ENCODE measurements around the gene GPD2.

The GPD2 gene

DNA sequence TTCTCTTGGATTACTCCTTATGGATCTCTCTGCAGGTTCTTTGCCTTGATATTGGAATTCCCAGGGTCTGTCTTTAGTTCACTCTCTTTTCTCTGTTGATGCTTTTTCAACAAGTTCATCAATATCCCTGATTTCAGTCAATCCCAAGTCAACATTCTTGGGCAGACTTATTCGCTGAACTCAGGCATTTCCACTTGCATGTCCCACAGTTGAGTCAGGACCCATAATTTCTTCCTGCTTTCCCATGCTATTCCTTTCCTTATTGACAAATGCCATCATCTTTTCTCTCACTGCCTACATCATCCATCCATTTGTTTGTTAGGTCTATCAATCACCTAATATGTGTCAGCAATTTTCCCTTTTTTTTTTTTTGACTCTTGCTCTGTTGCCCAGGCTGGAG is 11.6 kb downstream of the GPD2 start:
- H3K4me3 Mint-ChIP-seq = no peak overlapping the region
- peaks cover 49% of the 10 kb centered on the region for H3K4me1 Mint-ChIP-seq (ENCODE audit: low read depth)
- peaks cover 24% of the 10 kb centered on the region for H3K36me3 Mint-ChIP-seq (ENCODE audit: low read depth)
- H3K27me3 Mint-ChIP-seq = no peaks in the 10 kb centered on the region
- H3K27ac Mint-ChIP-seq = peak overlapping the region; percentile 66
- H3K9me3 Mint-ChIP-seq = no peaks in the 10 kb centered on the region
- intact Hi-C loops (cut with micrococcal nuclease) = no loop called here

DNA sequence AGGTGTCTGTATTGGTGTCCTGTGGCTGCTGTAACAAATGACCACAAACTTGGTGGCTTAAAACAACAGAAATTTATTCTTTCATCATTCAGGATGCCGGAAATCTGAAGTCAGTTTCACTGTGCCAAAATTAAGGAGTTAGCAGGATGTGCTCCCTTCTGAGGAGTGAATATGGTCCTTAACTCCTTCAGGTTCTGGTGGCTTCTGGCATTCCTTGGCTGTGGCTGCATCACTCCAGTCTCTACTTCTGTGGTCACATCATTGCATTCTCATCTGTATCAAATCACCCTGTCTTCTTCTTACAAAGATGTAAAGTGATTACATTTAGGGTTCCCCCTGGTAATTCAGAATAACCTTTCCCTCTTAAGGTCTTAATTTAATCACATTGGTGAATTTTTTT is 12.6 kb downstream of the GPD2 start:
- Mint-ChIP-seq H3K4me1 (ENCODE audit: low read depth) (peaks cover 54% of the 10 kb centered on the region), H3K4me3 (no peak overlapping the region), H3K36me3 (ENCODE audit: low read depth) (peaks cover 33% of the 10 kb centered on the region), H3K27me3 (no peaks in the 10 kb centered on the region), H3K9me3 (no peaks in the 10 kb centered on the region), H3K27ac (peak overlapping the region; percentile 66)
- intact Hi-C loops (cut with micrococcal nuclease) = no loop called here

DNA sequence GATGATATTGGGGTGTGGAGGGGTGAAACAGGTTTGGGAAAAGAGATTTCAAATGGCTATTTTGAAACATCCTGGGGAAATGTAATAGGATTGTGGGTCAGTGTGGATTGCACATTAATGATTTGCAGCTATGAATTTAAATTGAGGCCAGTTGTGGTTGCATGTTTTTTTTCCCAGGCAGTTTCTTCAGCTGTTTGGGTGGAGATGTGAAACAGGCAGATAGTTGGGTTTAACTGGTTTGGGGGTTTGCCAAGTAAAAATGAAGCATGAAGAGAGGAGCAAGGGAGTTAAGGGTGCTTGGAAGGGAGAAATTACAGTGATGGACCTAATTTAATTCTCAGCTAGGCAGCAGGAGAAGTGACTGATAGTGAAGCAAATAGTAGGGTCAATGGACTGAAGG is 16.8 kb downstream of the GPD2 start:
- Mint-ChIP-seq H3K27me3 (no peaks in the 10 kb centered on the region), H3K9me3 (no peaks in the 10 kb centered on the region), H3K27ac (no peak overlapping the region), H3K4me1 (ENCODE audit: low read depth) (peaks cover 71% of the 10 kb centered on the region), H3K36me3 (ENCODE audit: low read depth) (peaks cover 29% of the 10 kb centered on the region), H3K4me3 (no peak overlapping the region)
- intact Hi-C loops (cut with micrococcal nuclease) = no loop called here

DNA sequence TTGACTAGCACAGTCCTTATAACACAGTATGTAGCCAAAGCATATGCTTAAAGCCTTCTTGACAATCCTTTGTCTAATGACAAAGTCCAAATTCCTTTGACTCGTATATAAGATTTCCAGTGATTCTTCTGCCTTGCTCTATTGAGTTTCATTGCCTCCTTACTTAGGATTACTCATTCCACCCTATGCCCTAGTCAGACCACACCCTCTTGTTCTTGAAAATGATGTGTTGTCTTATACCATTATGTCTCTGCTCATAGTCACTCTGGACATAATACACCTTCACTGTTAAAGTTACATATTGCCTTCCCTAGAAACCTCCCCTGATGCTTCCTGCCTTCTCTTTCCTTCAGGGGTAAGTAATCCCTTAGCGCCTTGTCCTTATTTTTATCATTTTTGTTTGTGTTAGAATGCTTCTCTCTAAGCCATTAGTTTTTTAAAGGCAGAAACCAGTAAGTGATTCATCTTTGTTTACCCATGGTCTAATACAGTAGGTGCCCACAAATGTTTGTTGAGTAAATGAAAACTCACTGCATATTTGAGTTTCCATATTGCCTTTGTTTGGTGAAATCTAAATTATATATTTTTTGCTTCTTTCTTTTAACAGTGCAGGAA is 19.3 kb downstream of the GPD2 start:
- no peak overlapping the region for H3K4me3 Mint-ChIP-seq
- peaks cover 62% of the 10 kb centered on the region for H3K4me1 Mint-ChIP-seq (ENCODE audit: low read depth)
- H3K27ac Mint-ChIP-seq = no peak overlapping the region
- H3K9me3 Mint-ChIP-seq = no peaks in the 10 kb centered on the region
- intact Hi-C loops (cut with micrococcal nuclease) = no loop called here
- no peaks in the 10 kb centered on the region for H3K27me3 Mint-ChIP-seq
- peaks cover 18% of the 10 kb centered on the region for H3K36me3 Mint-ChIP-seq (ENCODE audit: low read depth)

DNA sequence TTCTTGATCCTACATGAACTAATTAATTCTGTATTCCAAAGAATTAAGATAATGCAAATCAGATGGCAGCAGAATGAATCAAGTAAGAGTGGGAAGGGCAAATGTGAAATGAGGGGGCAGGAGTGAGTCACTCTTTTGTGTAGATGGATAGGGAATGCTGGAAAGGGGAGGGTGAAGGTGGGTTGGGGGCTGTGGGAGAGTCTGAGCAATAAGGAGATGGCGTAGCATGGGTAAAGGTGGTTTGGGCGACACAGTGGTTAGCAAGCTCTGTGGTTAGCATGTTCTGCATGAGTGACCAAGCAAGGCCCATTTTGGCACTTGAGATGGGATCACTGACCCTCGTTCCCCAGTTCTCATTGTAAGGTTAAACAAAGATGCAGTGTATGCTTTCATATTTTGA is 20.4 kb downstream of the GPD2 start:
- no peaks in the 10 kb centered on the region for H3K9me3 Mint-ChIP-seq
- intact Hi-C loops (cut with micrococcal nuclease) = no loop called here
- no peaks in the 10 kb centered on the region for H3K27me3 Mint-ChIP-seq
- H3K36me3 Mint-ChIP-seq (ENCODE audit: low read depth) = peaks cover 24% of the 10 kb centered on the region
- H3K4me3 Mint-ChIP-seq = no peak overlapping the region
- peak overlapping the region; percentile 14 for H3K27ac Mint-ChIP-seq
- peaks cover 73% of the 10 kb centered on the region for H3K4me1 Mint-ChIP-seq (ENCODE audit: low read depth)

DNA sequence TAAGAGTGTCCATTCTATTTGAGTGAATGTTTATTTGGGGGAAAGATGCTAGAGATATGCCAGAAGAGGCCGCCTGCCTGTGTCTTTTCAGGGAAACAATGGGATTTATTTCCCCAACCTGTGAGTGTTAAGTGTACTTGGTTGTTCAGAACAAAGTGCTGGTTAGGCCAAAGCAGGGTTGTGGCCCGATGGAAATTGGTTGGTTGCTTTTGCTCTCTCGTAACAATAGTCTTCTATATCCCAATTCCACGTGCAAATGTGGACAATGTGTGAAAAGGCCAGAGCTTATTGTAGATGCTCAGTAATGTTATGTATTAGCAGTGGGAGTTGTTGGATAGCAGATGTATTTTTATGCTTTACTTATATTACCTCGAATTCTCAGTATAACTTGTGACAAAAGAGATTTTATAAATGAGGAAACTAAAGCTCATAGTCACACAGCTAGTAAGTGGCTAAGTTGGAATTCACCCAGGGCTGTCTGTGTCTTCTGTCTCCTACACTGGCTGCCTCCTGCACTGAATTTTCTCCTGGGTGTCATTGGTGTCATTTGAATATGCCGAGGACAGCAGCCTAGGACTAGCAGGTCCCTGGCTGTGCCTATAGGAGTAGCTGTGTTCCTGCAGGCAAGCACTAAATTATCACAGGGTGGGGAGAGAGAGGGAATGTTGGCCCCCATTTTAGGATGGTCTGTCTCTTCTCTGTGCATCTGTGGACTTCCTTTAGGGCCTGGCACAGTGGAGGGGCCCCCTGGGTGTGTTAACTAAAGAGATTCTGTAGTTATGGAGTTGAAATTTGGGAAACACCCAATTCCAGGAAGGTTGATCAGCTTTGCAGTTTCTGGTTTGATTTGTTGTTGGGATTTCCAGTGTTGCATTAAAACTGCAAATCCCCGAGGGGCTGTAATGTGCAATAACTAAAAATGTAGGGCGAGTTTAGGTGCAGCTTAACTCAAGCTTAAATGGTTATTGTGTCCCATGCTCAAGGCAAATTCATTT is 21.6 kb downstream of the GPD2 start:
- peaks cover 18% of the 10 kb centered on the region for H3K36me3 Mint-ChIP-seq (ENCODE audit: low read depth)
- H3K27ac Mint-ChIP-seq = peak overlapping the region; percentile 74
- no peak overlapping the region for H3K4me3 Mint-ChIP-seq
- intact Hi-C loops (cut with micrococcal nuclease) = no loop called here
- H3K27me3 Mint-ChIP-seq = no peaks in the 10 kb centered on the region
- peaks cover 69% of the 10 kb centered on the region for H3K4me1 Mint-ChIP-seq (ENCODE audit: low read depth)
- no peaks in the 10 kb centered on the region for H3K9me3 Mint-ChIP-seq

DNA sequence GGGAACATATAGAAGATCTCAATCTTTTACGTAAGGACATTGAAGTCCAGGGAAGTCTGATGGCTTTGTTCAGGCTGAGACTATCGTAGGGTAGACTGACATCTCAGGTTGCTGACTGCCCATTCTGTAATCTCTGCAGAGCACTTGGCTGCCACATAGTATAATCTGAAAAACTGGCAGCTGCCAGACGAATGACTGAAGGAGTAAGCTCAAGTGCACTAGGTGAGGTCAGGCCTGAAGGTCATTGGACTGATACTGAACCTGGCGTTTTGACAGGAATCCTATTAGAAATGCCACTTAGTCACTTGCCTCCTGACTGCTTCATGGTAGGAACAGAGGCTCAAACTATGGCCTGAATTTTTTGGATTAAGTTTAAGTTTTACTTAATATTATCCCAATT is 23.5 kb downstream of the GPD2 start:
- Mint-ChIP-seq H3K27me3 (no peaks in the 10 kb centered on the region), H3K9me3 (no peaks in the 10 kb centered on the region), H3K4me1 (ENCODE audit: low read depth) (peaks cover 62% of the 10 kb centered on the region), H3K27ac (no peak overlapping the region), H3K4me3 (no peak overlapping the region), H3K36me3 (ENCODE audit: low read depth) (peaks cover 13% of the 10 kb centered on the region)
- intact Hi-C loops (cut with micrococcal nuclease) = no loop called here

DNA sequence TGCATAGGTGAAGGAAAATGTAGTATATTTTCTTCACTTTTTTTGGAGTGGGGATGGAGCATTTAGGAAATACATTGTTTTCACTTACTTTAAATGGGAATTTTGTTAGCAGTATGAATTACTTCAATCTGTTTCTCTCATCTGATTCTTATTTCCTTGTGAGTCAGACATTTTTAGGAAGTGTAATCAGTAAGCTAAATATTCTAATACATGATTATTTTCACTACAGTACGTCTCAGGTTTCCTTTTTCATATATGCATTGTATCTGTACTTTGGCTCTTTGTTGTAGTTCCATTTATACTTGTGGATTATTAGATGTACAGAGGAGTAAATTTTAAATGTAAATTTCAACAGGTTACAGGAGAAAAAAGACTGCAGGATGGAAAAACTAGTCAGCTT is 27.9 kb downstream of the GPD2 start:
- intact Hi-C loops (cut with micrococcal nuclease) = no loop called here
- no peaks in the 10 kb centered on the region for H3K9me3 Mint-ChIP-seq
- H3K4me1 Mint-ChIP-seq (ENCODE audit: low read depth) = peaks cover 63% of the 10 kb centered on the region
- peaks cover 17% of the 10 kb centered on the region for H3K36me3 Mint-ChIP-seq (ENCODE audit: low read depth)
- peak overlapping the region; percentile 76 for H3K27ac Mint-ChIP-seq
- H3K27me3 Mint-ChIP-seq = no peaks in the 10 kb centered on the region
- no peak overlapping the region for H3K4me3 Mint-ChIP-seq

DNA sequence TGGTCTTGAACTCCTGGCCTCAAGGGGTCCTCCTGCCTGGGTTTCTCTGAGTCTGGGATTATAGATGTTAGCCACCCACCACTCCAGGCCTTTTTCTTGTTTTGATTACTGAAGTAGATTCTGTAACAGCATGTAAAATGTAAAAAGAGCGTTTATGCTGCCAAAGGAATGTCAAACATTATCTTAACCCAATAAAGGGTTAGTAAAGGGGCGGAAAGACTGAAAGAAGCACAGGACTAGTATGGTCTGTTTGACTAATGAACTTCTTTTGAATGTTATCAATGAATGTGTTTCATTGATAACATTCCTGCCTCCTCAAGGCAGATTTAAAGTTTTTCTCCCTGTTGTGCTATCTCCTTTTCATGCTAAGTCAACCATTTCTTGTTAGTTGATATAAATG is 29.4 kb downstream of the GPD2 start:
- H3K4me1 Mint-ChIP-seq (ENCODE audit: low read depth) = peaks cover 73% of the 10 kb centered on the region
- peak overlapping the region; percentile 76 for H3K27ac Mint-ChIP-seq
- intact Hi-C loops (cut with micrococcal nuclease) = no loop called here
- peaks cover 21% of the 10 kb centered on the region for H3K36me3 Mint-ChIP-seq (ENCODE audit: low read depth)
- H3K27me3 Mint-ChIP-seq = no peaks in the 10 kb centered on the region
- no peak overlapping the region for H3K4me3 Mint-ChIP-seq
- no peaks in the 10 kb centered on the region for H3K9me3 Mint-ChIP-seq

DNA sequence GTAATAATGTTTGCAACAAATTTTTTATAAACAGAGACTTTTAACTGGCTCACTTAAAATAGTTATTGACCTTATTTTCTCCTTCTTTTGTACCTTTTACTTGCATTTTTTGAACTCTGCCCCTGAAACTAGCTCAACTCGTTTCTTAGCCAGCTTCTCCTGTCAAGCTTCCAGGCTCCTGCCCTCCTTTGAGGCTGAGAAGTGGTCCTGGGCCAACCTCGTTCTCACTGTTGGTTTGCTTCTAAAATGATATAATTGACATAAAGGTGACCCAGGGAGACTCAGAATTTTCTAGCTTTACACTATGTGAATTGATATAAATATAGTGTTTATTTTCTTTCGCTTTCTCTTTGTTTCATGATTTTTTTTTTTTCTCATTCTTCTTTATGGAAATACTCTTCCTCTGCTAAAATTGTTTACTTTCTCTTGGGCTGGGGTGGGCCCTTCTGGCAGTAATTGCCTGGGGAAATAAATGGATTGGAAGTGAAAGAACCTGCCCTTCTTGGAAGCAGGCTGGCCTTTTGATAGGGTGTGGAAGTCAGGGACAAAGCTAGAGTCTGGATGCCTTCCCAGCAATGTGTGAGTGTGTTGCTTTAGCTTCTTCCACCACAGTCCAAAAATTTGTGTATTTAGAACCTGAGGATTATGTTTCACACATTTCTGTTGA is 30.7 kb downstream of the GPD2 start:
- intact Hi-C loops (cut with micrococcal nuclease) = no loop called here
- Mint-ChIP-seq H3K9me3 (no peaks in the 10 kb centered on the region), H3K36me3 (ENCODE audit: low read depth) (peaks cover 15% of the 10 kb centered on the region), H3K27ac (peak overlapping the region; percentile 70), H3K4me1 (ENCODE audit: low read depth) (peaks cover 75% of the 10 kb centered on the region), H3K4me3 (peak overlapping the region; percentile 33), H3K27me3 (no peaks in the 10 kb centered on the region)

DNA sequence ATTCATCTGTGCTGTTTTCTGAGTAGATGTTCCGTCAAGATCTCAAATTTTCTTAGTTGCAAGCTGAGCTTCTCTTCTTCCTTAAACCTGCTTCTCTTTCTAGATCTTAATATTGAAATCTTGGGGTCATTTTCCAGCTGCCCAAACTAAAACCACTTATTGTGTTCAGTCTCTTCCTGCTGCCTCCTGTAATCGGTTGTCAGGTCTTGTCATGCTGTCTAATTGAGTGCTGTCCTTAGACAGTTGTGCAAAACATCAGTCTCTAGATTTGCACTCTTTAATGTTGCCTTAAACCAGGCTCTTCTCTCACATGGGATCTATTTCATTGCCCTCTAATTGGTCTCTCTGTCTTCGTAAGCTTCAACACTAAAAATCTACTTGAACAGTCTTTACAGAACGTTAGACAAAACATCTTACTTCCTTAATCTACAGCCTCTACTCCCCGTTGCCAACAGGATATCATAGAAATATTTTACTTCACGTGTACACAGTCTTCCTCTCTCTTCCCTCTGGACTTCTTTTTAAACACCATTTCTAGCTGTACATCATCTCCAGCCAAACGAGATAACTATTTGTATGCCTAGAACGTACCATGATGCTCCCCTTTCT is 34.9 kb downstream of the GPD2 start:
- Mint-ChIP-seq H3K4me3 (peak overlapping the region; percentile 55), H3K4me1 (ENCODE audit: low read depth) (peaks cover 59% of the 10 kb centered on the region), H3K27me3 (no peaks in the 10 kb centered on the region), H3K36me3 (ENCODE audit: low read depth) (peaks cover 8% of the 10 kb centered on the region), H3K27ac (peak overlapping the region; percentile 74), H3K9me3 (no peaks in the 10 kb centered on the region)
- intact Hi-C loops (cut with micrococcal nuclease) = no loop called here

DNA sequence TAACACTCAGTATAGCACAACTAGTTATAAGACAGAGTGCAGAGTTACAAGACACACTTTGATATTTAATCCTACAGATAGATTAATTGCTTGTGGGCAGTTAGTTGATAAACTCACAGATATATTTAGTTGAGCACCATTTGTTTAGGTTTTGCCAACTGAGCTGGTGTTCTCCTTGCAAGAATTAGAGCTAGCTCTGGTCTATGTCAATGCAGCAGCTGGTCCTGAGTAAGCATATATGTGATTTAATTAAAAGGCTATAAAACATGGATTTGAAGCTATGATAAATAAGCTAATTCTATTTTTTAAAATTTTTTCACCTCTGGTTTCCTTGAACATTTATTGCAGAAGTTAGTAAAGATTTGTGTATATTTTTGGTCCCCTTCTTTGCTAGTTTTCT is 35.6 kb downstream of the GPD2 start:
- Mint-ChIP-seq H3K4me1 (ENCODE audit: low read depth) (peaks cover 58% of the 10 kb centered on the region), H3K4me3 (peak overlapping the region; percentile 55), H3K27me3 (no peaks in the 10 kb centered on the region), H3K36me3 (ENCODE audit: low read depth) (peaks cover 11% of the 10 kb centered on the region), H3K27ac (peak overlapping the region; percentile 74), H3K9me3 (no peaks in the 10 kb centered on the region)
- intact Hi-C loops (cut with micrococcal nuclease) = no loop called here

DNA sequence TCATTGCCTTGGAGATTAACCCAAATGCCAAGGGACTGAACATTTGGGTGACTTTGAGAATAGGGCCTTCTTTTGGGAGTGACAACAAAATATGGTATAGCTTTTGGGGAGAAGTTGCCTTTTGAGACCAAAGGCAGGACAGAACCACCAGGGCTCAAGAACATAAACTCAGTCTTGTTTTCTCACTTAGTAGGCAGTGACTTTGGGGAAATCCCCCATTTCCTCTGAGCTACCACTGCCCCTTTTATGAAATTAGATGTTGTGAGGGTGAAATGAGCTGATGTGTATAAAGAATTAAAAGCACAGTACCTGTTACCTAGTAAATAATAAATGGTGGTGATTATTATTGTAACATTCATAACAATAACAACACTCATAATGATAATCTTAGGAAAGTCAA is 36.5 kb downstream of the GPD2 start:
- no peaks in the 10 kb centered on the region for H3K9me3 Mint-ChIP-seq
- H3K36me3 Mint-ChIP-seq (ENCODE audit: low read depth) = peaks cover 16% of the 10 kb centered on the region
- no peaks in the 10 kb centered on the region for H3K27me3 Mint-ChIP-seq
- H3K4me3 Mint-ChIP-seq = no peak overlapping the region
- intact Hi-C loops (cut with micrococcal nuclease) = no loop called here
- H3K4me1 Mint-ChIP-seq (ENCODE audit: low read depth) = peaks cover 52% of the 10 kb centered on the region
- no peak overlapping the region for H3K27ac Mint-ChIP-seq

DNA sequence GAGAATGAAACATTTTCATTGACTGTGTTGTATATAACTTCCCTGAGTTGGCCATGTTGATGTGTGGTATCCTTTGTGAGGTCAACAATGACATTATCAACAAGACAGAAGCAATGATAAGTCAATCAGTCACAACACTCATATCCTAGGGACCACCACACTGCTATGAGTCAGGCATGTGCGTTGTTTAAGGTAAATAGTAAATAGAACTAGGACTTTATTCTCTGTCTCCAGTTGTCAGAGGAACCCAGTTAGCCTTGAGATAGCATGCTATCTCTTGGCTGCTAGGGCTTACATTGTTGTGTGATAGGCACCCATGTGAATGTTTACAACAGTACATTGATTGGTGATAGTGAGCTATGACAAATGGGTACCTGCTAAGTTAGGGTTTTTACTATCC is 37.3 kb downstream of the GPD2 start:
- Mint-ChIP-seq H3K36me3 (ENCODE audit: low read depth) (peaks cover 16% of the 10 kb centered on the region), H3K4me3 (no peak overlapping the region), H3K27me3 (no peaks in the 10 kb centered on the region), H3K4me1 (ENCODE audit: low read depth) (peaks cover 44% of the 10 kb centered on the region), H3K9me3 (no peaks in the 10 kb centered on the region), H3K27ac (no peak overlapping the region)
- intact Hi-C loops (cut with micrococcal nuclease) = no loop called here
